Measurements from ENCODE around the gene PTPRO.

Gene PTPRO

GRCh38 chr12:15346488-15346887, 24.2 kb downstream of the PTPRO start:
- H3K36me3 ChIP-seq (ENCODE audit: control insufficient read depth, insufficient read depth, low read length), result no peaks in the 10 kb centered on the region
- no peaks in the 10 kb centered on the region for H3K9me3 ChIP-seq (ENCODE audit: control insufficient read depth, insufficient read depth, low read length)
- WGBS (ENCODE audit: insufficient coverage, insufficient read length), result 100% methylated on average over 2 of the region's 3 CpGs
- H3K4me3 ChIP-seq (ENCODE audit: low read length), result no peak overlapping the region
- H3K27ac ChIP-seq (ENCODE audit: low read length), result no peak overlapping the region
- H3K4me1 ChIP-seq (ENCODE audit: control insufficient read depth, insufficient read depth, low read length), result no peaks in the 10 kb centered on the region
- H3K27me3 ChIP-seq (ENCODE audit: control insufficient read depth, insufficient read depth, low read length), result no peaks in the 10 kb centered on the region
- no peak for DNase-seq (ENCODE audit: low read depth, low spot score)

- WGBS (ENCODE audit: insufficient coverage, insufficient read length), result no CpG with 5 or more reads among the region's 1 CpG
- no peak overlapping the region for H3K27ac ChIP-seq (ENCODE audit: low read length)
- H3K36me3 ChIP-seq (ENCODE audit: control insufficient read depth, insufficient read depth, low read length), result no peaks in the 10 kb centered on the region
- H3K4me3 ChIP-seq (ENCODE audit: low read length), result no peak overlapping the region
- H3K27me3 ChIP-seq (ENCODE audit: control insufficient read depth, insufficient read depth, low read length), result no peaks in the 10 kb centered on the region
- H3K4me1 ChIP-seq (ENCODE audit: control insufficient read depth, insufficient read depth, low read length), result no peaks in the 10 kb centered on the region
- no peak for DNase-seq (ENCODE audit: low read depth, low spot score)
- no peaks in the 10 kb centered on the region for H3K9me3 ChIP-seq (ENCODE audit: control insufficient read depth, insufficient read depth, low read length)
These were observed 28.3 kb downstream of the PTPRO start for GRCh38 chr12:15350643-15351042.

- Histone ChIP-seq H3K9me3 (ENCODE audit: control insufficient read depth, insufficient read depth, low read length) (no peaks in the 10 kb centered on the region; the same call in 1 of the 2 replicates), H3K27me3 (ENCODE audit: control insufficient read depth, insufficient read depth, low read length) (no peaks in the 10 kb centered on the region), H3K4me1 (ENCODE audit: control insufficient read depth, insufficient read depth, low read length) (no peaks in the 10 kb centered on the region), H3K4me3 (ENCODE audit: low read length) (no peak overlapping the region), H3K36me3 (ENCODE audit: control insufficient read depth, insufficient read depth, low read length) (no peaks in the 10 kb centered on the region), H3K27ac (ENCODE audit: low read length) (no peak overlapping the region)
- no CpG with 5 or more reads among the region's 2 CpGs for WGBS (ENCODE audit: insufficient coverage, insufficient read length)
- no peak for DNase-seq (ENCODE audit: low read depth, low spot score)
These were observed 33.5 kb downstream of the PTPRO start for GRCh38 chr12:15355766-15356165.

GRCh38 chr12:15356951-15357364, 34.6 kb downstream of the PTPRO start:
- WGBS (ENCODE audit: insufficient coverage, insufficient read length), result no CpG with 5 or more reads among the region's 3 CpGs
- H3K9me3 ChIP-seq (ENCODE audit: control insufficient read depth, insufficient read depth, low read length), result no peaks in the 10 kb centered on the region; the same call in 1 of the 2 replicates
- H3K4me3 ChIP-seq (ENCODE audit: low read length), result no peak overlapping the region
- no peak overlapping the region for H3K27ac ChIP-seq (ENCODE audit: low read length)
- H3K36me3 ChIP-seq (ENCODE audit: control insufficient read depth, insufficient read depth, low read length), result no peaks in the 10 kb centered on the region
- no peak for DNase-seq (ENCODE audit: low read depth, low spot score)
- no peaks in the 10 kb centered on the region for H3K4me1 ChIP-seq (ENCODE audit: control insufficient read depth, insufficient read depth, low read length)
- no peaks in the 10 kb centered on the region for H3K27me3 ChIP-seq (ENCODE audit: control insufficient read depth, insufficient read depth, low read length)

- no peaks in the 10 kb centered on the region for H3K9me3 ChIP-seq (ENCODE audit: control insufficient read depth, insufficient read depth, low read length)
- no peaks in the 10 kb centered on the region for H3K27me3 ChIP-seq (ENCODE audit: control insufficient read depth, insufficient read depth, low read length)
- no peak overlapping the region for H3K4me3 ChIP-seq (ENCODE audit: low read length)
- H3K27ac ChIP-seq (ENCODE audit: low read length), result no peak overlapping the region
- no peak for DNase-seq (ENCODE audit: low read depth, low spot score)
- H3K36me3 ChIP-seq (ENCODE audit: control insufficient read depth, insufficient read depth, low read length), result no peaks in the 10 kb centered on the region
- WGBS (ENCODE audit: insufficient coverage, insufficient read length), result no CpG with 5 or more reads among the region's 4 CpGs
- H3K4me1 ChIP-seq (ENCODE audit: control insufficient read depth, insufficient read depth, low read length), result no peaks in the 10 kb centered on the region
These were observed 42.2 kb downstream of the PTPRO start for GRCh38 chr12:15364221-15365160.

- H3K36me3 ChIP-seq (ENCODE audit: control insufficient read depth, insufficient read depth, low read length), result no peaks in the 10 kb centered on the region
- no peaks in the 10 kb centered on the region for H3K4me1 ChIP-seq (ENCODE audit: control insufficient read depth, insufficient read depth, low read length)
- DNase-seq (ENCODE audit: low read depth, low spot score), result no peak
- no CpG with 5 or more reads among the region's 4 CpGs for WGBS (ENCODE audit: insufficient coverage, insufficient read length)
- no peaks in the 10 kb centered on the region for H3K9me3 ChIP-seq (ENCODE audit: control insufficient read depth, insufficient read depth, low read length)
- H3K4me3 ChIP-seq (ENCODE audit: low read length), result no peak overlapping the region
- H3K27ac ChIP-seq (ENCODE audit: low read length), result no peak overlapping the region
- no peaks in the 10 kb centered on the region for H3K27me3 ChIP-seq (ENCODE audit: control insufficient read depth, insufficient read depth, low read length)
These were observed 46.5 kb downstream of the PTPRO start for GRCh38 chr12:15368812-15369211.

GRCh38 chr12:15372352-15372751, 50.0 kb downstream of the PTPRO start:
- no CpG with 5 or more reads among the region's 2 CpGs for WGBS (ENCODE audit: insufficient coverage, insufficient read length)

GRCh38 chr12:15387772-15388171, 65.5 kb downstream of the PTPRO start:
- WGBS (ENCODE audit: insufficient coverage, insufficient read length), result no CpG with 5 or more reads among the region's 1 CpG

More at GRCh38 chr12:15372352-15372751, 50.0 kb downstream of the PTPRO start:
- Histone ChIP-seq H3K27ac (ENCODE audit: low read length) (no peak overlapping the region), H3K36me3 (ENCODE audit: control insufficient read depth, insufficient read depth, low read length) (no peaks in the 10 kb centered on the region), H3K4me1 (ENCODE audit: control insufficient read depth, insufficient read depth, low read length) (no peaks in the 10 kb centered on the region), H3K27me3 (ENCODE audit: control insufficient read depth, insufficient read depth, low read length) (no peaks in the 10 kb centered on the region), H3K9me3 (ENCODE audit: control insufficient read depth, insufficient read depth, low read length) (no peaks in the 10 kb centered on the region), H3K4me3 (ENCODE audit: low read length) (no peak overlapping the region)
- no peak for DNase-seq (ENCODE audit: low read depth, low spot score)

GRCh38 chr12:15389561-15389960, 67.3 kb downstream of the PTPRO start:
- Histone ChIP-seq H3K4me3 (ENCODE audit: low read length) (no peak overlapping the region), H3K27ac (ENCODE audit: low read length) (no peak overlapping the region), H3K27me3 (ENCODE audit: control insufficient read depth, insufficient read depth, low read length) (no peaks in the 10 kb centered on the region), H3K9me3 (ENCODE audit: control insufficient read depth, insufficient read depth, low read length) (no peaks in the 10 kb centered on the region), H3K4me1 (ENCODE audit: control insufficient read depth, insufficient read depth, low read length) (no peaks in the 10 kb centered on the region), H3K36me3 (ENCODE audit: control insufficient read depth, insufficient read depth, low read length) (no peaks in the 10 kb centered on the region)
- no CpG with 5 or more reads among the region's 1 CpG for WGBS (ENCODE audit: insufficient coverage, insufficient read length)
- no peak for DNase-seq (ENCODE audit: low read depth, low spot score)

More at GRCh38 chr12:15387772-15388171, 65.5 kb downstream of the PTPRO start:
- H3K9me3 ChIP-seq (ENCODE audit: control insufficient read depth, insufficient read depth, low read length), result no peaks in the 10 kb centered on the region
- no peak for DNase-seq (ENCODE audit: low read depth, low spot score)
- no peak overlapping the region for H3K27ac ChIP-seq (ENCODE audit: low read length)
- no peak overlapping the region for H3K4me3 ChIP-seq (ENCODE audit: low read length)
- no peaks in the 10 kb centered on the region for H3K36me3 ChIP-seq (ENCODE audit: control insufficient read depth, insufficient read depth, low read length)
- no peaks in the 10 kb centered on the region for H3K27me3 ChIP-seq (ENCODE audit: control insufficient read depth, insufficient read depth, low read length)
- H3K4me1 ChIP-seq (ENCODE audit: control insufficient read depth, insufficient read depth, low read length), result no peaks in the 10 kb centered on the region

GRCh38 chr12:15393037-15393436, 70.7 kb downstream of the PTPRO start:
- Histone ChIP-seq H3K27ac (ENCODE audit: low read length) (no peak overlapping the region), H3K4me3 (ENCODE audit: low read length) (no peak overlapping the region), H3K9me3 (ENCODE audit: control insufficient read depth, insufficient read depth, low read length) (no peaks in the 10 kb centered on the region), H3K36me3 (ENCODE audit: control insufficient read depth, insufficient read depth, low read length) (no peaks in the 10 kb centered on the region), H3K27me3 (ENCODE audit: control insufficient read depth, insufficient read depth, low read length) (no peaks in the 10 kb centered on the region), H3K4me1 (ENCODE audit: control insufficient read depth, insufficient read depth, low read length) (no peaks in the 10 kb centered on the region)
- WGBS (ENCODE audit: insufficient coverage, insufficient read length), result no CpG with 5 or more reads among the region's 1 CpG
- no peak for DNase-seq (ENCODE audit: low read depth, low spot score)

- Histone ChIP-seq H3K4me3 (ENCODE audit: low read length) (no peak overlapping the region), H3K27ac (ENCODE audit: low read length) (no peak overlapping the region), H3K36me3 (ENCODE audit: control insufficient read depth, insufficient read depth, low read length) (no peaks in the 10 kb centered on the region), H3K9me3 (ENCODE audit: control insufficient read depth, insufficient read depth, low read length) (no peaks in the 10 kb centered on the region), H3K27me3 (ENCODE audit: control insufficient read depth, insufficient read depth, low read length) (no peaks in the 10 kb centered on the region), H3K4me1 (ENCODE audit: control insufficient read depth, insufficient read depth, low read length) (no peaks in the 10 kb centered on the region)
- no peak for DNase-seq (ENCODE audit: low read depth, low spot score)
These were observed 71.7 kb downstream of the PTPRO start for GRCh38 chr12:15393995-15394394.

Data from iPS DF 6.9 (cell line).